Neuronal stem cell (in vitro differentiated cells): Measurements from ENCODE around the gene KRTAP21-3.

ENCODE experiments used
- DNase-seq: peaks from one replicate; pipeline ENCODE4 v3.0.0-alpha.2; 2013; ENCODE audit warnings: low spot score
- H2AFZ ChIP-seq: one replicate; pipeline ENCODE4 v1.6.1; 2013; ENCODE audit warnings: mild to moderate bottlenecking, low read length, inconsistent platforms
- H2AK5ac ChIP-seq: 2 replicates; pipeline ENCODE4 v1.6.1; 2013; ENCODE audit warnings: low read depth, mild to moderate bottlenecking, inconsistent platforms, low read length, moderate library complexity, mixed read lengths
- H2BK120ac ChIP-seq: 2 replicates; pipeline ENCODE4 v1.6.1; 2013; ENCODE audit warnings: low read depth, mild to moderate bottlenecking, inconsistent platforms, low read length, moderate library complexity, mixed read lengths
- H2BK12ac ChIP-seq: one replicate; pipeline ENCODE4 v1.6.1; 2013; ENCODE audit warnings: low read length, inconsistent platforms
- H2BK15ac ChIP-seq: 2 replicates; pipeline ENCODE4 v1.6.1; 2013; ENCODE audit warnings: mild to moderate bottlenecking, low read length, inconsistent platforms, mixed read lengths
- H2BK5ac ChIP-seq: one replicate; pipeline ENCODE4 v1.6.1; 2013; ENCODE audit warnings: inconsistent platforms, mild to moderate bottlenecking, low read length, moderate library complexity
- H3K14ac ChIP-seq: one replicate; pipeline ENCODE4 v1.6.1; 2013; ENCODE audit warnings: low read length, inconsistent platforms
- H3K18ac ChIP-seq: 2 replicates; pipeline ENCODE4 v1.6.1; 2013; ENCODE audit warnings: low read length, inconsistent platforms
- H3K23ac ChIP-seq: 2 replicates; pipeline ENCODE4 v1.6.1; 2013; ENCODE audit warnings: low read depth, mild to moderate bottlenecking, mixed read lengths, low read length, inconsistent platforms; ENCODE audit not compliant: poor library complexity
- H3K27ac ChIP-seq: replicated peaks from 3 replicates; pipeline ENCODE4 v1.5.1; 2013; ENCODE audit warnings: low read length, inconsistent platforms
- H3K27me3 ChIP-seq, 3 experiments: 2 replicates each; pipeline ENCODE4 v1.6.1; 2013; ENCODE audit warnings: low read length in 3 of 3, mild to moderate bottlenecking in 2 of 3, inconsistent platforms in 1 of 3, low read depth in 1 of 3, mixed read lengths in 1 of 3, moderate library complexity in 1 of 3; ENCODE audit not compliant: control insufficient read depth in 3 of 3, insufficient read depth in 3 of 3
- H3K36me3 ChIP-seq, 2 donors: replicated peaks in 1 of 2; 2 replicates each; pipeline ENCODE4 v1.6.1; 2013; ENCODE audit warnings: low read length in 2 of 2; ENCODE audit not compliant: control insufficient read depth in 2 of 2, insufficient read depth in 2 of 2
- H3K4ac ChIP-seq: 2 replicates; pipeline ENCODE4 v1.6.1; 2013; ENCODE audit warnings: inconsistent platforms, mild to moderate bottlenecking, low read length, moderate library complexity
- H3K4me1 ChIP-seq, 2 donors: 1 replicate in 1 of 2; 2 replicates in 1 of 2; pipeline ENCODE4 v1.6.1; 2013; ENCODE audit warnings: low read length in 2 of 2, low read depth in 1 of 2; ENCODE audit not compliant: control insufficient read depth in 2 of 2, insufficient read depth in 1 of 2
- H3K4me2 ChIP-seq: one replicate; pipeline ENCODE4 v1.6.1; 2013; ENCODE audit warnings: mild to moderate bottlenecking, low read length, inconsistent platforms; ENCODE audit not compliant: insufficient read depth, poor library complexity, severe bottlenecking
- H3K4me3 ChIP-seq, 2 donors: 2 replicates each; pipeline ENCODE4 v1.5.1; 2013; ENCODE audit warnings: low read length in 2 of 2, mild to moderate bottlenecking in 2 of 2, inconsistent platforms in 1 of 2, moderate library complexity in 1 of 2
- H3K79me1 ChIP-seq: one replicate; pipeline ENCODE4 v1.6.1; 2013; ENCODE audit warnings: low read depth, mild to moderate bottlenecking, inconsistent platforms, low read length, moderate library complexity
- H3K9ac ChIP-seq: one replicate; pipeline ENCODE4 v1.6.1; 2013; ENCODE audit warnings: mild to moderate bottlenecking, low read depth, low read length, inconsistent platforms; ENCODE audit not compliant: poor library complexity
- H3K9me3 ChIP-seq, 2 donors: replicated peaks in 1 of 2; 2 replicates each; pipeline versions ENCODE3 to v1.6.1; 2013; ENCODE audit warnings: low read length in 2 of 2, mild to moderate bottlenecking in 2 of 2, inconsistent platforms in 1 of 2, low read depth in 1 of 2, mixed read lengths in 1 of 2, moderate library complexity in 1 of 2; ENCODE audit not compliant: control insufficient read depth in 2 of 2, insufficient read depth in 1 of 2
- H4K8ac ChIP-seq: one replicate; pipeline ENCODE4 v1.6.1; 2013; ENCODE audit warnings: low read depth, mild to moderate bottlenecking, inconsistent platforms, low read length, moderate library complexity
- H4K91ac ChIP-seq: one replicate; pipeline ENCODE4 v1.6.1; 2013; ENCODE audit warnings: low read length, low read depth, mild to moderate bottlenecking, inconsistent platforms; ENCODE audit not compliant: poor library complexity
- WGBS, 2 donors: extraction: QIAGEN DNeasy Blood & Tissue Kit; methylation state at CpG; one replicate each; pipeline ENCODE4 v1.1.7; 2013; ENCODE audit warnings: missing lambda C conversion rate in 2 of 2, mixed read lengths in 1 of 2; ENCODE audit not compliant: insufficient read length in 2 of 2, insufficient replicate concordance in 1 of 2; ENCODE audit errors: extremely low coverage in 2 of 2; 5-methylcytosine and 5-hydroxymethylcytosine counted together

KRTAP21-3 gene

GRCh38 chr21:30719401-30719800 is 824 bp upstream of the KRTAP21-3 start:
- Histone ChIP-seq H3K27ac (no peak overlapping the region), H3K27me3 (no peaks in the 10 kb centered on the region), H2BK15ac (no peak overlapping the region), H2AFZ (no peak overlapping the region), H3K36me3 (no peaks in the 10 kb centered on the region), H2BK120ac (no peak overlapping the region), H3K4me2 (no peak overlapping the region), H3K9me3 (no peaks in the 10 kb centered on the region), H3K18ac (no peak overlapping the region), H3K4me1 (no peaks in the 10 kb centered on the region), H2AK5ac (no peak overlapping the region), H3K4ac (no peak overlapping the region), H3K23ac (no peak overlapping the region), H4K8ac (no peak overlapping the region), H3K9ac (no peak overlapping the region), H2BK5ac (no peak overlapping the region), H2BK12ac (no peak overlapping the region), H3K14ac (no peak overlapping the region), H3K4me3 (no peak overlapping the region), H4K91ac (no peak overlapping the region), H3K79me1 (no peaks in the 10 kb centered on the region)
- no peak for DNase-seq
- WGBS, 2 donors = no CpG with 5 or more reads among the region's 1 CpG

GRCh38 chr21:30717105-30717504 is 1.5 kb downstream of the KRTAP21-3 start:
- H4K8ac ChIP-seq = no peak overlapping the region
- H2BK5ac ChIP-seq = no peak overlapping the region
- WGBS, 2 donors = no CpG with 5 or more reads among the region's 2 CpGs
- no peak overlapping the region for H3K9ac ChIP-seq
- H3K18ac ChIP-seq = no peak overlapping the region
- H2BK120ac ChIP-seq = no peak overlapping the region
- no peak overlapping the region for H2AFZ ChIP-seq
- DNase-seq = no peak
- no peak overlapping the region for H3K27ac ChIP-seq
- no peak overlapping the region for H2BK15ac ChIP-seq
- H3K14ac ChIP-seq = no peak overlapping the region
- H3K4me3 ChIP-seq = no peak overlapping the region
- peaks cover 0 to 1% of the 10 kb centered on the region in 2 donors for H3K9me3 ChIP-seq
- no peaks in the 10 kb centered on the region for H3K27me3 ChIP-seq
- H3K4me2 ChIP-seq = no peak overlapping the region
- no peaks in the 10 kb centered on the region for H3K79me1 ChIP-seq
- no peak overlapping the region for H3K4ac ChIP-seq
- H2BK12ac ChIP-seq = no peak overlapping the region
- no peak overlapping the region for H3K23ac ChIP-seq
- no peaks in the 10 kb centered on the region for H3K4me1 ChIP-seq
- no peak overlapping the region for H4K91ac ChIP-seq
- H2AK5ac ChIP-seq = no peak overlapping the region
- H3K36me3 ChIP-seq = no peaks in the 10 kb centered on the region

- no CpG with 5 or more reads among the region's 2 CpGs for WGBS, 2 donors
These were observed 3.6 kb downstream of the KRTAP21-3 start for GRCh38 chr21:30714946-30715345.

GRCh38 chr21:30714456-30714855 is 4.1 kb downstream of the KRTAP21-3 start:
- no peak overlapping the region for H3K18ac ChIP-seq
- H2BK120ac ChIP-seq = no peak overlapping the region
- no peak overlapping the region for H3K14ac ChIP-seq
- no peak for DNase-seq
- no peak overlapping the region for H3K9ac ChIP-seq
- no peak overlapping the region for H4K8ac ChIP-seq
- no peak overlapping the region for H2BK15ac ChIP-seq
- no peaks in the 10 kb centered on the region for H3K27me3 ChIP-seq
- no peaks in the 10 kb centered on the region for H3K4me1 ChIP-seq
- H3K27ac ChIP-seq = no peak overlapping the region
- no peak overlapping the region for H3K4ac ChIP-seq
- no peak overlapping the region for H4K91ac ChIP-seq
- H3K79me1 ChIP-seq = no peaks in the 10 kb centered on the region
- no peak overlapping the region for H2AFZ ChIP-seq
- H3K4me3 ChIP-seq = no peak overlapping the region
- H3K36me3 ChIP-seq = no peaks in the 10 kb centered on the region
- H3K9me3 ChIP-seq = peaks cover 0 to 1% of the 10 kb centered on the region in 2 donors
- no peak overlapping the region for H3K23ac ChIP-seq
- no peak overlapping the region for H2BK5ac ChIP-seq
- no peak overlapping the region for H2AK5ac ChIP-seq
- no CpG with 5 or more reads among the region's 3 CpGs for WGBS, 2 donors
- no peak overlapping the region for H3K4me2 ChIP-seq
- H2BK12ac ChIP-seq = no peak overlapping the region

More at GRCh38 chr21:30714946-30715345, 3.6 kb downstream of the KRTAP21-3 start:
- H3K9ac ChIP-seq = no peak overlapping the region
- H2AFZ ChIP-seq = no peak overlapping the region
- H4K8ac ChIP-seq = no peak overlapping the region
- no peak overlapping the region for H3K4me2 ChIP-seq
- no peak overlapping the region for H2AK5ac ChIP-seq
- no peak for DNase-seq
- H3K36me3 ChIP-seq = no peaks in the 10 kb centered on the region
- no peak overlapping the region for H3K14ac ChIP-seq
- no peak overlapping the region for H3K4me3 ChIP-seq
- no peaks in the 10 kb centered on the region for H3K79me1 ChIP-seq
- no peak overlapping the region for H3K23ac ChIP-seq
- H2BK15ac ChIP-seq = no peak overlapping the region
- H3K27ac ChIP-seq = no peak overlapping the region
- no peak overlapping the region for H2BK120ac ChIP-seq
- no peak overlapping the region for H2BK12ac ChIP-seq
- H3K27me3 ChIP-seq = no peaks in the 10 kb centered on the region
- H3K4me1 ChIP-seq = no peaks in the 10 kb centered on the region
- H4K91ac ChIP-seq = no peak overlapping the region
- no peak overlapping the region for H3K4ac ChIP-seq
- peaks cover 0 to 1% of the 10 kb centered on the region in 2 donors for H3K9me3 ChIP-seq
- H3K18ac ChIP-seq = no peak overlapping the region
- no peak overlapping the region for H2BK5ac ChIP-seq
